ENCODE results near the gene ADGRB2.

Gene ADGRB2

DNA sequence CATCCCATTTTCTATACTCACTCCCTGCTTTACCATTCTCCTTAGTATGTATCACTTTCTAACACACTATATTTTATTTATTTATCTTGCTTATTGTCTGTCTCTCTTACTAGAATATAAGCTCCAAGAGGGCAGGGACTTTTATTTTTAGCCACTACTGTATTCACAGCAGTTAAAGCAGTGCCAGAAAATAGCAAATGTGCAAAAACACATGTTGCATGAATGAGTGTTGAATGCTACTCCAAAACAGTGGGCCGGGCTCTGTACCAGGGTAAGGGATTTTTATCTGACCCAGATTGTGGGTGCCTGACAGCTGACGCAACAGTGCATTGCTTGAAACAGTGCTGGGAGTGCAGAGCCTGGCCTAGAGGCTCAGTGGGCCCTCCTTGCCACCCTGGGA lies 85.0 kb downstream of the ADGRB2 start:
- no peak for DNase-seq (ENCODE audit: low read depth)

DNA sequence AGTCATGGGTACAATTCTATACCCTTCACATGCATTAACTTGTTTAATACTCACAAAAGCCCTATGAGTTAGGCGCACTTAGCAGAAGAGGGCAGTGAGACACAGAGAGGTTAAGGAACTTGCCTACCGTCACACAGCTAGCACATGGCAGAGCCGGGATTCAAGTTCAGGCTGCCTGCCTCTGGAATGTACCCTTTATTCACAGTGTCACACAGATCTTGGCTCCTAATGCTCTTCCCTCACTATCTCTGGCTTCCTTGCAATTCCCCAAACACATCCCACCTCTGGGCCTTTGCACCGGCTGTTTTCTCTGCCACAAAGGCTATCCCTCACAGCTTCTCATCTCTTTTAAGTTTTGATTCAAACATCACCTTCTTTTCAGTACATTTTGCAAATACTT lies 85.5 kb downstream of the ADGRB2 start:
- no peak for DNase-seq (ENCODE audit: low read depth)

DNA sequence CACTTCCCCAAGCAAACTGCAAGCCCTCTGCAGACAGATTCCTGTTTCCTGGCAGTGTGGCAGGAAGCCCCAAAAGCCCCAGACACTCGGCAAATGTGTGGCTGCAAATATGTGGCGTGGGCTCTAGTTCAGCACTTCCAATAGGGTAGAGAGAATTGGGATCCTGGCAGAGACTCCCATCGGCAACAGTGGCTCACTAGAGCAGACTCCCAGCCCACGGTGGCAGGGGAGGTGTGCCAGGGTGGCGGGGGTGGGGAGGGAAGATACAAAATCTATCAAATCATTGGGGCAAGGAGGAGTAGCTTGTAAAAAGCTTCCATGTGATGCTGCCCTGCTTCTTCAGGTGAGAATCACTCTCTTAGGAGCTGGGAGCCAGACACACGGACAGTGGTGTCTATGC lies 86.2 kb downstream of the ADGRB2 start:
- no peak for DNase-seq (ENCODE audit: low read depth)

DNA sequence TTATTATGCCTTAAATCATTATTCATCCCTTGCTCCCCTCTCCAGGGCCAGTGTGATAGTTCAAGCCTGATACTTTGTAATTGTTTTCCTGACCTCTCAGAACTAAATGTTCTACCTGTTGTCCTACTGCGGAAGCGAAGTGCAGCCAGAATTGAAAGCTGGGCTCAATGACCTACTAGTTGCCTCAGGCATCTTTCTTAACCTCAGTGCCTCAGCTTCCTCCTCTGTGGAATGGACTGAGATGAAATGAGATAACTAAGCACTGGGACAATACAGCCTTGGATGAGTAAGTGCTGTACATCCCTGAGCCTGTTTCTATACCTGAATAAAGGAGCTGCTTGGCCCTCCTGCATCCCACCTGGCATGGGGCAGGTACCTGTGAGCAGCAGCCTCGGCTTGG lies 86.7 kb downstream of the ADGRB2 start:
- DNase-seq (ENCODE audit: low read depth) = no peak
